ENCODE results near the gene SMARCC2.

The SMARCC2 gene

DNA sequence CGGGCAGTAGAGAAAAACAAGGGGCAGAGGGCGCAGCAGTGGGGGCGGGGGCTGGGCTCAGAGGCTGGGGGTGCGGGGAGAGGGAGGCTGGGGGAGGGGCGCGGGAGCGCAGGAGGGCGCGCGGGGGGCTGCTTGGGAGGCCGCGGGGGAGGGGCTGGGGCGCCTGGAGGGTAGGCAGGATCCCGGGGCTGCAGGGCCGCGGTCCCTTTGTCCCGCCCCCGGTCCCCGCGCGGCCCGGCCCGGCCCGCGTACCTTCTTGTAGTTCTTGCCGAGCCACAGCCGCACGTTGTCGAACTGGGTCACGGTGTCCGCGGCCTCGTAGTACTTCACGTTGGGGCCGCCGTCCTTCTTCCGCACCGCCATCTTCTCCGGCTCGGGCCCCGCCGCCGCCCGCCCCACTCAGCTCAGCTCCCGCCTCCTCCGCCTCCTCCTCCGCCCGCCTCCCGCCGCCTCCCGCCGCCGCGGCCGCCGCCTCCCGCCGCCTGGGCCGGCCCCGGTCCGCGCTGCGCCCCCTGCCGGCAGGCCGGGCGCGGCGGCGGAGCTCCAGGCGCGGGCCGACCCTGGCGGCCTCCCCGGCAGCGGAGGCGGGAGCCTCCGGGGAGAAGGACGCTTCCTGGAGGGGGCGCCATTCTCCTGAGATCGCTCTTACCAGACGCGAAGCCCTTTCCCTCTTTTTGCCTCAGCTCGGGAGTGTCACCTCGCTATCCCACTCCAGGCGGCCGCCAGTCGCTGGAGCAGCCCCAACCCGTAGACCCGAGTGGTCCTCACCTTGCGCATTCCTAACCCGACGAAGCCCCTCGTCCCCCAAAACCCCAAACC is at the start of gene SMARCC2:
TSS of gene SMARCC2 (minus strand) at position 385 of the 819 bp plus-strand sequence. CDS start at position 363, 22 bp downstream.
- H3K27ac Mint-ChIP-seq: peak within 1 kb of the TSS; percentile 98
- no peaks in the 10 kb centered on the region for H3K9me3 Mint-ChIP-seq
- peak within 1 kb of the TSS; percentile 82 for H3K4me3 Mint-ChIP-seq
- peaks cover 46% of the 10 kb centered on the region for H3K4me1 Mint-ChIP-seq (ENCODE audit: low read depth)
- peaks cover 50% of the 10 kb centered on the region for H3K36me3 Mint-ChIP-seq (ENCODE audit: low read depth)
- H3K27me3 Mint-ChIP-seq: no peaks in the 10 kb centered on the region
- peak; percentile 89 for DNase-seq

DNA sequence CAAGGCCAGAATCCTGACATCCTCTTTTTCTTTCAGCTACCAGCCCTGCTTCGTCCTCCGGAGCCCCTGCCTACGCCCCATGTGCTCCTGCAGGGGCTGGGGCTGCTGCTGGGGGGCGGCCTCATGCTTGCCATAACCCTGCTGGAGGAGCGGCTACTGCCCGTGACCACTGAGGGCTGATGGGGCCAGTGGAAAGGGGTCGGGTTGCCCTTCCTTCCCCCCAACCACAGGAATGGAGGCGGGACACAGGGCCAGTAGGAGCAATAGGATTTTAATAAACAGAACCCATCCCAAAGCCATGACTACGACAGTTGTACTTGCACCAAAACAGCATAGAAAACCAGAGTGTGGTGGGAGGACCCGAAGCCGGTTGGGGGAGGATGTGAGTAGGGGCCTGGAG is 48.3 kb upstream of the SMARCC2 start:
- Mint-ChIP-seq H3K4me3 (no peak overlapping the region), H3K4me1 (ENCODE audit: low read depth) (no peaks in the 10 kb centered on the region), H3K27ac (no peak overlapping the region), H3K9me3 (no peaks in the 10 kb centered on the region), H3K27me3 (no peaks in the 10 kb centered on the region), H3K36me3 (ENCODE audit: low read depth) (peaks cover 42% of the 10 kb centered on the region)
- no peak for DNase-seq

DNA sequence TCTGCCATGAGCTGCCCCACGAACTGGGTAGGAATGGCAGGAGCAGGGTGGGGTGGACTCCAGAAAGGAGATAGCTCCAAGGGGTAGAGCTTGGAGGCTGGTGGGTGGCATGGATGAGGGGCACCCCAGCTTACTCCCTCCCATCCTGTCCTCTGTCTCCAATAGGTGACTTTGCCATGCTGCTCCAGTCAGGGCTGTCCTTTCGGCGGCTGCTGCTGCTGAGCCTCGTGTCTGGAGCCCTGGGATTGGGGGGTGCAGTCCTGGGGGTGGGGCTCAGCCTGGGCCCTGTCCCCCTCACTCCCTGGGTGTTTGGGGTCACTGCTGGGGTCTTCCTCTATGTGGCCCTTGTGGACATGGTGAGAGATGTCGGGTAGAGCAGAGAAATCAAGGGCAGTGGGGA is 47.7 kb upstream of the SMARCC2 start:
- no peak overlapping the region for H3K27ac Mint-ChIP-seq
- no peaks in the 10 kb centered on the region for H3K27me3 Mint-ChIP-seq
- DNase-seq: no peak
- no peak overlapping the region for H3K4me3 Mint-ChIP-seq
- H3K36me3 Mint-ChIP-seq (ENCODE audit: low read depth): peaks cover 36% of the 10 kb centered on the region
- no peaks in the 10 kb centered on the region for H3K9me3 Mint-ChIP-seq
- H3K4me1 Mint-ChIP-seq (ENCODE audit: low read depth): no peaks in the 10 kb centered on the region

DNA sequence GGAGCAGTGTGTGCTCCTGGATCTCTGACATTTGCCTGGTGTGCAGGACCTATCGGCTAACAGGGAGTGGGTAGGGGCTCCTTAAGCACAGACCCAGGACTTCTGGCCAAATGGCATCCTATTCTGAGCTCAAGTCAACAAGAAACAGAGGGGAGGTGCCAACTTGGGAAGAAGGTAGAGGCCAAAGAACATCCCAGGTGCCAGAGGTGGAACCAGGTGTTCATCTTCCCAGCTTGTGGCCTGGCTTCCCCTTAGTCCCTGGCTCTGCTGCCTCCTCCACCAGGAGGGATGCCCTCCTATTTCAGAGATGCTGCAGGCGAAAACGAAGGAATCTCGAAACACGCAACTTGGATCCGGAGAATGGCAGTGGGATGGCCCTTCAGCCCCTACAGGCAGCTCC is 46.8 kb upstream of the SMARCC2 start:
- Mint-ChIP-seq H3K36me3 (ENCODE audit: low read depth) (peaks cover 27% of the 10 kb centered on the region), H3K4me3 (no peak overlapping the region), H3K27me3 (no peaks in the 10 kb centered on the region), H3K4me1 (ENCODE audit: low read depth) (no peaks in the 10 kb centered on the region), H3K27ac (no peak overlapping the region), H3K9me3 (no peaks in the 10 kb centered on the region)
- no peak for DNase-seq

DNA sequence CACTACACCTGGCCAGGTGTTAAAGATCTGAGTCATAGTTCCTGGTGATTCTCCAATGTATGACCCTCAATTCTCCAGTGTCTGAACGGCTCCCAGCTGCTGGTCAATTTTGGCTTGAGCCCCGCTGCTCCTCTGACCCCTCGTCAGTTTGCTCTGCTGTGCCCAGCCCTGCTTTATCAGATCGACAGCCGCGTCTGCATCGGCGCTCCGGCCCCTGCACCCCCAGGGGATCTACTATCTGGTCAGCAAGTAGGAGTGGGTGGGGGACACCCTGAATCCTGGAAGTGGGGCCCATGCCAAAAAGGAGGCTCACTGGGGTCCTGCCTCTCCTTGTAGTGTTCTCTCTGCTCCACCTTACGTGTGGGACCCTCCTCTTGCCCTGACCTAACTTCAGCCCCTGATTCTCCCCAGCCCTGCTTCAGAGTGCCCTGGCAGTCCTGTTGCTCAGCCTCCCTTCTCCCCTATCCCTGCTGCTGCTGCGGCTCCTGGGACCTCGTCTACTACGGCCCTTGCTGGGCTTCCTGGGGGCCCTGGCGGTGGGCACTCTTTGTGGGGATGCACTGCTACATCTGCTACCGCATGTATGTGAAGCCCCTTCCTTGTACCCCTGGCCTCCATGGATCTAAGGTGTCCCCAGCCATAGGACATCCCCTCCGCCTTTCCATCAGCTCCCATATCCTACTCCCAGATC is 45.6 kb upstream of the SMARCC2 start:
- Mint-ChIP-seq H3K27ac (no peak overlapping the region), H3K27me3 (no peaks in the 10 kb centered on the region), H3K4me3 (no peak overlapping the region), H3K4me1 (ENCODE audit: low read depth) (no peaks in the 10 kb centered on the region), H3K36me3 (ENCODE audit: low read depth) (peaks cover 19% of the 10 kb centered on the region), H3K9me3 (no peaks in the 10 kb centered on the region)
- no peak for DNase-seq

DNA sequence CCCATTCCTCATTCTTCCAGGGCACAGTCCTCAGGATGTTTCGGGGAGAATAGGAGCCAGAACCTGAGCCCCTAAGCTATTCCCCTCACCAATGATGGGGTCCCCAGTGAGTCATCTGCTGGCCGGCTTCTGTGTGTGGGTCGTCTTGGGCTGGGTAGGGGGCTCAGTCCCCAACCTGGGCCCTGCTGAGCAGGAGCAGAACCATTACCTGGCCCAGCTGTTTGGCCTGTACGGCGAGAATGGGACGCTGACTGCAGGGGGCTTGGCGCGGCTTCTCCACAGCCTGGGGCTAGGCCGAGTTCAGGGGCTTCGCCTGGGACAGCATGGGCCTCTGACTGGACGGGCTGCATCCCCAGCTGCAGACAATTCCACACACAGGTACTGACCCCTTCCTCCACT is 41.9 kb upstream of the SMARCC2 start:
- no peaks in the 10 kb centered on the region for H3K9me3 Mint-ChIP-seq

DNA sequence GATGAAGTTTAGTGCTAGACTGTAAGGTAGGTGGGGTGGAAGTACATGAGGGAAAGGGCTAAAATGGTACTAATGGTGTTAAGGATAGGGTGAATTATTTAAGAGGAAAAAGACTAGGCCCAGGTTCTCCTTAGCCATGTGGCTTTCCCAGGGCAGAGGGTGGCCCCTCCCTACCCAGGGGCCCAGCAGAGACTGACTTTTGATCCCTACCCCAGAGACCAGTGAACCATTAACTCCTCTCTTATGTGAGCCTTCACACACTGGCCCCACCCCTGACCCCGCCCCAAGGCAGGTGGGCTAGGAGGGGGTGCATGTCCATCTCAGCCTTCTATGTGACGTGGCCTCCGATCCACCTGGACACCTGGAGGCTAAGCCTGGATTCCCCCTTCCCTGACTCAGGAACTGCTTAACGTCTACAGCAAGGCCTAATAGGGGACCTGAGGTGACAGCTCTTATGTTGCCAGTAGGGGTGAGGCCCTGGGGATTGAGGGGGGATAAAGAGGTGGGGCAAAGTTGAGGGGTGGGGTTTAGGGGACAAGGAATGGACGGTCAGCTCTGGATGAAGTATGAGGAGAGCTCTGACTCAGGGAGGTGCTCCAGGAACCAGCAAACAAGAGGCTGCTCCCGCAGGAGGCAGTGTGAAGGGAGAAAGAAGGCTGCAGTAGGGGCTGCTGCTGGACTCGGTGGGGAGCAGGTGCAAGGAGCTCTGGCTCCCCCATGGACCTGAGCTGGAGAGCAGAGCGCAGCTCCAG is 41.3 kb upstream of the SMARCC2 start:
- Mint-ChIP-seq H3K27me3 (no peaks in the 10 kb centered on the region), H3K27ac (no peak overlapping the region), H3K4me3 (no peak overlapping the region), H3K9me3 (no peaks in the 10 kb centered on the region), H3K36me3 (ENCODE audit: low read depth) (peaks cover 37% of the 10 kb centered on the region), H3K4me1 (ENCODE audit: low read depth) (peaks cover 6% of the 10 kb centered on the region)
- DNase-seq: no peak

More for the DNA sequence above, 41.9 kb upstream of the SMARCC2 start:
- H3K4me3 Mint-ChIP-seq: no peak overlapping the region
- no peak for DNase-seq
- H3K36me3 Mint-ChIP-seq (ENCODE audit: low read depth): peaks cover 32% of the 10 kb centered on the region
- no peaks in the 10 kb centered on the region for H3K27me3 Mint-ChIP-seq
- peaks cover 2% of the 10 kb centered on the region for H3K4me1 Mint-ChIP-seq (ENCODE audit: low read depth)
- H3K27ac Mint-ChIP-seq: no peak overlapping the region

DNA sequence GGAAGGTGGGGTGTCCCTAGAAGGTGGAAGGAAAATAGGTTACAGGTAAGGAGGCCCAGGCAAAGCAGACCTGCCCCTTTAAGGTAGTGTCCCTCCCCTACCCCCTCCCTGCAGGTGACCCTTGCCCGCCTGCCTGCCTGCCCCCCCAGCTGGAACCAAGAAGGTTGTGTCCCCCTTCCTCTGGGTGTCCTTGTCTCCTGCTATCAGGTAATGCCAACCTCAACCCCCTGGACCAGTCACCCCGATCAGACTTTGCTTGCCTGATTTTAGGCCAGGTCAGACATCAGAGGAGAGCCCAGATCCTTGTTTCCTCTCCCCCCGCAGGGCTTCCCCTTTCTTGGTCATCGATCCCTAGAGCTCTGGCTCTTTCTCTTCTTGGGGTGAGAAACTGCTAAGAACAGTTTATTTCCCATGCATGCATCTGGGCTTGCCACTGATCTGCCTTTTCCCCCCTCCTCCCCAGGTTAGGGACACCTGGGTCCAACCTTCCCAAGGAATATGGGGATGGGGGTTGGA is 40.7 kb upstream of the SMARCC2 start, which contains the start of gene SLC39A5:
TSS of gene SLC39A5 (plus strand) at position 136 of the 516 bp plus-strand sequence. CDS start 1,224 bp downstream, outside the sequence.
- H3K36me3 Mint-ChIP-seq (ENCODE audit: low read depth): peaks cover 44% of the 10 kb centered on the region
- H3K4me1 Mint-ChIP-seq (ENCODE audit: low read depth): peaks cover 12% of the 10 kb centered on the region
- DNase-seq: no peak
- H3K4me3 Mint-ChIP-seq: no peak within 1 kb of the TSS
- H3K27me3 Mint-ChIP-seq: no peaks in the 10 kb centered on the region
- H3K27ac Mint-ChIP-seq: peak within 1 kb of the TSS; percentile 27
- H3K9me3 Mint-ChIP-seq: no peaks in the 10 kb centered on the region

DNA sequence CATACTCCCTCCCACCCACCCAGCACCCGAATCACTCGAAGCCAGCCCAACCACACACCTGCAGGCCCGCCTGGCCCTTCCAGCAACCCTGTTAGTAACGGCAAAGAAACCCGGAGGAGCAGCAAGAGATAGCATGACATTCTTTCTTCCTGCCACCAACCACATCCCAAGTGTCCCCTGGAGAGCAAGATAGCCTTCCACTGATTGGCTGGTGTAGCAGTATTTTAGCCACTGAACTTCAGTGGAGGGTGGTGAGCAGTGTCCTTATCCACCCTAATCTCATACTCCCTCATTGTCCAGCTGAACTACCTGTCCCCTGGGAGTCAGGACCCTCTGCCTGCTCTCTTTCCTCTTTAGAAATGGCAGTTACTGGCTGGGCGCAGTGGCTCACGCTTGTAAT is 39.8 kb upstream of the SMARCC2 start:
- H3K36me3 Mint-ChIP-seq (ENCODE audit: low read depth): peaks cover 51% of the 10 kb centered on the region
- no peaks in the 10 kb centered on the region for H3K9me3 Mint-ChIP-seq
- no peak for DNase-seq
- peaks cover 16% of the 10 kb centered on the region for H3K4me1 Mint-ChIP-seq (ENCODE audit: low read depth)
- no peak overlapping the region for H3K27ac Mint-ChIP-seq
- no peak overlapping the region for H3K4me3 Mint-ChIP-seq
- no peaks in the 10 kb centered on the region for H3K27me3 Mint-ChIP-seq

DNA sequence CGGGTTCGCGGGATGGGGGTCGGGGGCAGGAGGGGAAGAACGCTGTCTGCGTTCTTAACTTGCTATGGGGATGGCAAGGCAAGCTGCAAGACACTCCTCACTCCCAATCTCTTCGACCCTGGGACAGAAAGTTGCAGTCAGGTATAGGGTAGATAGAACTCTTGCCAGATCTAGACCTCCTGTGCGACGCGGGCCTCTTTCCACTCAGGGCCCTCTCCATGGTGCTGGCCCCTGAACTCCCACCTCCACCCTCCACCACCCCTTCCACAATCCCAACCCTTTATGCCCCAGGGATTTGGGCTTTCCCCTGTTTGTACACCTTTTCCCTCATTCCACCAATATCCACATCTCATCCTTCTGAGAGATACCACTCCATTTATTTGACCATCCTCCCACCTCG is 35.7 kb upstream of the SMARCC2 start:
- Mint-ChIP-seq H3K27me3 (no peaks in the 10 kb centered on the region), H3K36me3 (ENCODE audit: low read depth) (peaks cover 65% of the 10 kb centered on the region), H3K4me1 (ENCODE audit: low read depth) (peaks cover 45% of the 10 kb centered on the region), H3K4me3 (peak overlapping the region; percentile 93), H3K27ac (peak overlapping the region; percentile 95), H3K9me3 (no peaks in the 10 kb centered on the region)
- DNase-seq: no peak

DNA sequence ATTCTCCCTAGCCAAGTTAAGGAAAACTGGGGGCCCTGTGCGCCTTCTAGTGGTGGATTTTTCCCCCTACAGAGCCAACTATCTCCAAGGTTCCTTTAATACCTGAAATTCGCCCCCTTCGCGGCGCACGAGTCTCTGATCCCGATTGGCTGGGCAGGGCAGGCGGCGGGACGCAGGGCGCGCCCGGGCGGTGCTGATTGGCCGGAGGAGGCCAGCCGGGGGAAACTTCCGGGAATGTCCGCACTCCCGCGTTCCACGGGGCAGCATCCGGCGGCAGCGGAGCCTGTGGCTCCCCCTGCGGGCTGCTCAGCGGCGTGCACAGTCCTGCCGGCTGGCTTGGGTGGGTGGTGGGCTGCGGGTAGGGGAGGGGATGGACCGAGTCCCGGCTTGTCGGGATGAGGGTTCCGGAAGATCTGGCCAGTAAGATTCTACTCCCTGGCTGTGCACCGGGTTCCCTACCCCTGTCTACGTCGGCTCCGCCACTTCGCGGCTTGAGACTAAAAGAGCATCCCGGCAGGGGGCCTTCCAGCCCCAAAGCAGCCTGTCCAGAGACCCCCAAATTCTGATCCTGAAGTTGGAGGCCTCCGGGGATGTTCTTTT is 34.9 kb upstream of the SMARCC2 start, which contains the start of gene NABP2:
TSS of gene NABP2 (plus strand) at position 241 of the 600 bp plus-strand sequence. CDS start 515 bp downstream, outside the sequence.
- H3K36me3 Mint-ChIP-seq (ENCODE audit: low read depth): peaks cover 59% of the 10 kb centered on the region
- peak within 1 kb of the TSS; percentile 93 for H3K4me3 Mint-ChIP-seq
- H3K4me1 Mint-ChIP-seq (ENCODE audit: low read depth): peaks cover 46% of the 10 kb centered on the region
- DNase-seq: peak; percentile 96
- no peaks in the 10 kb centered on the region for H3K9me3 Mint-ChIP-seq
- no peaks in the 10 kb centered on the region for H3K27me3 Mint-ChIP-seq
- H3K27ac Mint-ChIP-seq: peak within 1 kb of the TSS; percentile 95

DNA sequence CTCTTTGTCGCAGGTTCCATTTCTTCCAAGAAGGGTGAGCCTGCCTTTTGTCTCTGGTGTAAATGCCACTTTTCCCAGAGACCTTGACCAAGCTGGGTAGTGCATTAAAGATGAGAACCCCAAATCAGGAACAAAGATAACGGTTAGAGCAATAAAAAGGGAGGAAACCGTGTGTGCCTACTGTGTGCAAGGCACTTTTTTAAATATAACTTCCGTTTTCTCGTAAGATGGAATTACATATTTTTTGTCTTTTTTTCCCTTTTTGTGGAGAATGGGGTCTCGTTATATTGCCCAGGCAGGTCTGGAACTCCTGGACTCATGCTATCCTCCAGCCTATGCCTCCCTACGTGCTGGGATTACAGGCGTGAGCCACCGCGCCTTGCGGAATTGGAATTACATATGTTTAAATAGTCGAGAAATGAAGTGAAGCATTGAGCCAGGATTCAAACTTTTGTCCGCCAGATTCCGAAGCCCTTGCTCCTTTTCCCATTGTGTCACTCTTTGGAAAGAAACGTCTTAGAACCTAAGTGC is 34.4 kb upstream of the SMARCC2 start:
- H3K4me1 Mint-ChIP-seq (ENCODE audit: low read depth): peaks cover 46% of the 10 kb centered on the region

DNA sequence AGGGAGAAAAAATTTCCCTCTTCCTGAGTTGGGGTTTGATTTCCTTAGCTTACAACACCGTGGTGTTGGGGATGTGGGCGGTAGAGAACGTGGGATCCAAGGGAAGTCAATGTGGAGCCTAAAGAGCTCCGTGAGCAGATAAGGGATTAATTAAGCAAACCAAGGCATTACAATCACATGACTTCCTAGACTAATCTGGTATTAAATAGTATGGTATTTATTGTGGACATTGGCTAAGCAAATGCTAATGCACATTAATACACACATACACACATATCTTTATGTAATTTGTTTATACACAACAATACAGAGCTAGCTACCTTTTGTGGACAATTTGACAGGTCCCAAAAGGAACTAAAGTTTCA is 33.2 kb upstream of the SMARCC2 start:
- Mint-ChIP-seq H3K9me3 (no peaks in the 10 kb centered on the region), H3K27ac (peak overlapping the region; percentile 95), H3K4me1 (ENCODE audit: low read depth) (peaks cover 46% of the 10 kb centered on the region), H3K4me3 (peak overlapping the region; percentile 93), H3K36me3 (ENCODE audit: low read depth) (peaks cover 47% of the 10 kb centered on the region), H3K27me3 (no peaks in the 10 kb centered on the region)
- DNase-seq: no peak

More for the DNA sequence above, 34.4 kb upstream of the SMARCC2 start:
- Mint-ChIP-seq H3K27ac (peak overlapping the region; percentile 95), H3K36me3 (ENCODE audit: low read depth) (peaks cover 53% of the 10 kb centered on the region), H3K9me3 (no peaks in the 10 kb centered on the region), H3K4me3 (peak overlapping the region; percentile 93), H3K27me3 (no peaks in the 10 kb centered on the region)
- DNase-seq: no peak
